Stimulated activated naive CD8-positive, alpha-beta T cell treated with anti-CD3 and anti-CD28 coated beads, Interleukin-15, Interleukin-2, amounts not matched to agents 100 U/mL and 50 U/mL, for 24 hours (primary cell): Measurements from ENCODE around the gene VRK2.

Experiments used
- ATAC-seq: fragments of 150-1000 bp; cut with Tn5 transposase; one replicate; pipeline ENCODE4 v1.10.0; 2021
- DNase-seq: peaks from one replicate; pipeline ENCODE4 v3.0.0; 2021

The VRK2 gene

DNA sequence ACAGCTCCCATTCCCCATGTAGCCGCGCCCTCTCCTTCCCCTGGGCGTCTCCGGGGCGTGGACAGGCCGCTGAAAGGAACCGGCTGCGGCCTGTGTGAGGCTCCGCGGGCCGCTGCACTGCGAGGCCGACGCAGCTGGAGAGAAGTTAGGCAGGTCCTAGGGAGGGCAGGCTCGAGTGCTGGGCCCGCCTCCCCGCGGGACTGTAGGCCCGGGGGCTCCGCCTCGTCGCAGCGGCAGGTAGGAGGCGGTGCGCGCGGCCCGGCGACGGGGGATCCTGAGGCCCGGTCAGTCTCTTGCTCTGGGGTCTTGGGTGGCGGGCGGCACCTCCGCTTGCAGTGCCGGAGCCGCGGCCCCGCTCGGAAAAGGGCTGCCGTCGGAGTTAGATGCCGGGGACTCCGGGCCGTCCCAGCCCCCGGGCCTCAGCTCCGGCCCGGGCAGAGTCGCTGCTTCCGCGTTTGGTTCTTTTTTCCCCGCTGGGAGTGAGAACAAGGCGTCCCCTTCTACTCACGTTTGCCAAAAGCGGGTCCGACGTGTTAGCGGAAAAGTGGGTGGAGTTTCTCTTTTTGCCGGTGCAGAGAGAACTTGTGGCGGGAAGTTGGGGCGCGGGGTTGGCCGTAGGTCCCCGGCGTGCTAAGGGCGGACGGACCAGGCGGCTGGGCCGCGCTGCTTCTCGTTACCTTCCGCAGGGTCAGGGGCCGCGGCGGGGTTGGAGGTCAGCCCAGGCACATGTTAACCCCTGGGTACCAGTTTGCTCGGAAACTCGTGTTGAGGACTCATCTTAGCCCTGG, at the start of gene VRK2:
Gene VRK2, plus strand, starts transcription at position 222 of the 788 bp plus-strand sequence. CDS start 2,026 bp downstream, outside the sequence.
- DNase-seq: peak; percentile 83
- ATAC-seq: peak; percentile 96

- no peak for DNase-seq
- no peak for ATAC-seq
Measured at GRCh38 chr2:58006256-58006951, 40.2 kb upstream of the VRK2 start.

DNA sequence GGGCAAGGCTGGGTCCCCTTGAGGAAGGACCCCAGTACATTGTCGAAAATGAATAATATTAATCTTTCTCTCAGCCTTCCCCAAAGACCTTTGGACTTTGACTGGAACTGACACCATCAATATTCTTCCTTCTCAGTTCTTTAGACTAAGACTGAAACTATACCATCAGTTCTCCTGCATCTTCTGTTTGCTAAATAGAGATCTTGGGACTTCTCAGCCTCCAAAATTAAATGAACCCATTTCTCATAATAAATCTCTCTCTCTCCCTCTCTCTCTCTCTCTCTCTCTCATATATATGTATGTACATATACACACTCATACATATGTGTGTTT, 39.7 kb upstream of the VRK2 start:
- no peak for DNase-seq
- no peak for ATAC-seq

GRCh38 chr2:58010599-58010998, 36.0 kb upstream of the VRK2 start:
- DNase-seq (no peak), ATAC-seq (no peak)

DNA sequence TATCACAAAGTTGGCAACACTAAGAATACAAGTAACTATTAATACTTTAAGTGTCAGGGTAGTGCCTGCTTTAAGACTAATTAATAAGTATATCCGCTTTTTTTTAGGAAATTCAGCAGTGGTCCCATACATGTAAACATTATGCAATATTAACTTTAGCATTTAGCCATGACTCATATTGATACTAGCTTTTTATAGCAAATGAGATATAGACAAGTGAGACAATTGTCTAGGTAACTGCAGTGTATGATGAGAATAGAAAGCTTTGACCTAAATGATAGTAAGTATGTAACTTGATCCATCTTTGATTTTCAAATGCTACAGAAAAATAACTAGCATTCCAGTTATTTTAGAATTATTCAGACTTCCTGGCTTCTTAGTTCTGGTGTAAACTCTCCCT, 27.4 kb upstream of the VRK2 start:
- no peak for ATAC-seq
- no peak for DNase-seq

GRCh38 chr2:58025150-58025933, 21.3 kb upstream of the VRK2 start:
- DNase-seq (no peak), ATAC-seq (no peak)

DNA sequence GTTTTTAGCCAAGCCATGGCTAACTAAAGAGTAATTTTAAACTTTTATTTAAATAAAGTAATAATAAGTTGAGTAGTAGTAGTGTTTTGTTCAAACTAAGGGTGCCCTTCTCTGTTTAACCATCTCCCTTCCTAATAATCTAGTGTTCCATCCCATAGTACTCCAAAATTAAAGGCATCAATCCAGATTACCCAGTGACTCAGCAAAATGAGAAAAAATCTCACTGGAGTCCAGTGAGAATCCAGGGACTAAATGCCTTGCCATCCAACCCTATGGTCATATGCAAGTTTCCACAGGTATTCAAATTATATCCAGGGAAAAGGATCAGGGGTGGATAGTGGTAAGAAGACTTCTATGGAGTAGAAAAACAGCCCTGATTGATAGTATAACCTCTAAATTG, 19.6 kb upstream of the VRK2 start:
- no peak for ATAC-seq

DNA sequence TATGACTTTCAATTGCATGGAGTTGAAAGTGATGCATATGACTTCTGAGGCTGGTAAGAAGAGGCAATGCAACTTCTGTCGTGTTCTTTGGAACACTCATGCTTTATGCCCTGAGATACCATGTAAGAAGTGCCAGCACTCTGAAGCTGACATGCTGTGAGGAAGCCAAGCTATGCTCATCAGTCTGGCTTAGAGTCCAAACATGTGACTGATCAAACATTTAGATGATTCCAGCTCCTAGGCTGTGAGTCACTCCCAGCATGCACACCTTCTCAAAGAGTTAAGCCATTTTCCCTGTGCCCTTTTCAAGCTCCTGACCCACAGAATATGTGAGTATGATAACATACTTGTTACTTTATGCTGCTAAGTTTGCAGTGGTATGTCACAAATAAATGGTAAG, 15.8 kb upstream of the VRK2 start:
- DNase-seq (no peak), ATAC-seq (no peak)

More for the DNA sequence above, 19.6 kb upstream of the VRK2 start:
- DNase-seq: no peak

DNA sequence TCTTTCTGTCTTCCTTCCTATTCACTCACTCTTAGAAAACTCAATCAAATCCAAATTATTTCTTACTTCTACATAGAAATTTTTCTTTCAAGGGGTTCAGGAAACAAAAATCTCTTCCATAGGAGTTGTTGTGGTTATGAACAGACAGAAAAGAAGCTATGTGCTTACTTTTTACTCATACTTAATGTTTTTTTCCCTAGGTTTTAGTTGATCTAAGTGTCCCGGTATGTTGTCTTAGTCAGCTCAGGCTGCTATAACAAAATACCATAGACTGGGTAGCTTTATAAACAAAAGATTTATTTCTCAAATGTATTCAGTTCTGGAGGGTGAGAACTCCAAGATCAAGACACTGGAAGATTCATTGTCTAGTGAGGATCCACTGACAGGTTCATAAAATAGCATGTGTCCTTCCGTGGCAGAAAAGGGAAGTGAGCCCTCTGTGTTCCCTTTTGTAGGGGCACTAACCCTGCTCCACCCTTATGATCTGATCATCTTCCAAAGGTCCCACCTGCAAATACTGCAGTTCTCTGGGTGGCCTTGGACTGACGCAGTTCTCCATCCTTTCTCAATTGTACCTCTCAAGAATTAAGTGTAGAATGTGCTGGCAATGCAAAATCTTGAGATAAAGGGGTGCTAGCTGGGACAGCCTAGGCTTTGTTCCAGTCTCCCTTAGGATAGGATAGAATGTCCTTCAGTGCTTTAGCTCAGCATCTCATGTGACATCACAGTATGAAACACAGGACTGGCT, 14.4 kb upstream of the VRK2 start:
- DNase-seq (no peak), ATAC-seq (peak; percentile 36)

- ATAC-seq: no peak
- DNase-seq: no peak
Measured at GRCh38 chr2:58032764-58033080, 13.9 kb upstream of the VRK2 start.

DNA sequence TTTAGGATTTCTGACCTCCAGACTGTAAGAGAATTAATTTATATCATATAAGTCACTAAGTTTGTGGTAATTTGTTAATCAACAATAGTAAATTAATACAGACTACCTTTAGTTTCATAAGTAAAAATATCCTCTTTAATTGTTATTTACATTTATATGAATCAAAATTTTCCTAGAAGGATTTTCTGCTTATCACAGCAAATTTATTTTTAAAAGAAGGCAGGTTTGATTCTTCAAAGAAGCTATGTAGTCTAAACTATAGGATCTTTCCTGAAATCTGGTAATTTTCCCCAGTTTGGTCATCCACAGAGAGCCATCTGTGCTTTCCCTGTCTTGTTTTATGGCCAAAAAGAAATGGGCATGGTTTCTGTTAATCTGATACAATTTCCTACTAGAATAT, 13.1 kb upstream of the VRK2 start:
- ATAC-seq: no peak
- DNase-seq: no peak

DNA sequence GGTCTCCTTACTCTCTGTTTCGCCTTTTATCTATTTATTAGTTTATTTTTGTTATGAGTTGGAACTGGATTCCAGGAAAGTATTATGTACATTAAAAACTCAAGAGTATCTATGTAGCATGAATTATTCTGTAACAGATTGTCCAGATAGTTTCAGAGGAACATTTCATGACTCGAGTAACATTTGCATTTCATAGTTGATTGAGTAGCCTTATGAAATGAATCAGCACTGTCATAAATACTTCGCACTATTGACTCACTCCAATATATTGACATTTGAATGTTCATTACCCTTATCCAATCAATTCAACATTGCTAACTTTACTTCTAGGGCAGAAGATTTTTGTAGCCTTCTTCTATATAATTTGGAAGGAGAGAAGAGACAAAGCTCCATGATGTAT, 11.3 kb upstream of the VRK2 start:
- DNase-seq (no peak), ATAC-seq (no peak)

GRCh38 chr2:58039170-58039611, 7.4 kb upstream of the VRK2 start:
- ATAC-seq (no peak), DNase-seq (no peak)

DNA sequence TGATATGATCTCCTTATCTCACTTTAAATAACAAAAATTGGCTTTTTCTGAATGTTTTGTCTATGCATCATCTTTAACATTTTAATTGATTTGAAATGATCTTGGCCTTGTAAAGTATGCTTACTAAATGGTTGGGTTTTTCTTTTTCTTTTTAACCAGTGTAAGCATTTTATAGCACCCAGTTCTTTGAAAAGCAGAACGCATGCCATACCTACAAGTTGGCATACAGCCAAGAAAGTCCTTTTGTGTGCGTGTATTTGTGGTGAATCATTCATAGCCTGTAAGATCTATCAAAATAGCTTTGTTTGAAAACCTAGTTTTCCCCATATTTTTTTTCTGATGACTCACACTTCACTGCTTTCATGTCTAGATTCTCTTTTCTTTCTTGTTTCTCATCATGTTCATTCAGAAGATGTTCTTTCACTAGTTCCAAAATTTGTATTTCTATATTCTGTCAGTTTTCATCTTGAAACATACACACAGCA, 4.1 kb upstream of the VRK2 start:
- DNase-seq (no peak), ATAC-seq (no peak)

GRCh38 chr2:58044145-58044544, 2.5 kb upstream of the VRK2 start:
- DNase-seq (no peak), ATAC-seq (no peak)

- ATAC-seq: no peak
- DNase-seq: no peak
Measured at GRCh38 chr2:58045580-58046334, 849 bp upstream of the VRK2 start.

DNA sequence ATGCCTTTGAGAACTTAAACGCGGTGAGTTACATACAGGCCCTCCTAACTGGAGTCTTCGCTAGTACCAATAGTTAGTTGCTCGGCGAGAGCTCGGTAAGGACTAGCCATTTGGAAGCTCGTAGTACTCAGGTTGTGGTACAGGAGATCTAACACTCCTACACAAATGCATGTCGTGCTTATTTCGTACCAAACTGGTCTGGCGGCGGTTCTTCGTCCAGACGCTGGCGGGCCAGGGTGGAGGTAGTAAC, 346 bp upstream of the VRK2 start:
- no peak for DNase-seq
- no peak for ATAC-seq

GRCh38 chr2:58047373-58047935, 848 bp downstream of the VRK2 start:
- ATAC-seq (peak; percentile 59), DNase-seq (no peak)

DNA sequence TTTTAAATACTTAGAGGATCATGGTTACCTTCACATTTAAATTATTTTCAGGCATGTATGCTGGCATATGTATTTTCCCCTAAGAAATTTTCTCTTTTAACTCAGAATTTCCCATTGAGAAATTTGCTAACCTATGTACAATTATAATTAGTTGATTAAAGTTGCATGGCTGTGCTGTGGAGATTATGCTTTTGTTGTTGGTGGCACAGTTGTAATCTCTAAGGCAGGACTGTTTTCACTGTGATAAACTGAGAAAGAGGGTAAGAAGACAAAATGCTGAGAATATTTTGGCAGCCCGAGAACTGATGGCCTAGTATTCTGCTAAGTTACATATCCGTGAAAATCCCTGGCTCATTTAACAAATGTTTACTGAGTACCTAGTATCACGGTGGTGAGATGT, 1.4 kb downstream of the VRK2 start:
- DNase-seq (no peak), ATAC-seq (no peak)

DNA sequence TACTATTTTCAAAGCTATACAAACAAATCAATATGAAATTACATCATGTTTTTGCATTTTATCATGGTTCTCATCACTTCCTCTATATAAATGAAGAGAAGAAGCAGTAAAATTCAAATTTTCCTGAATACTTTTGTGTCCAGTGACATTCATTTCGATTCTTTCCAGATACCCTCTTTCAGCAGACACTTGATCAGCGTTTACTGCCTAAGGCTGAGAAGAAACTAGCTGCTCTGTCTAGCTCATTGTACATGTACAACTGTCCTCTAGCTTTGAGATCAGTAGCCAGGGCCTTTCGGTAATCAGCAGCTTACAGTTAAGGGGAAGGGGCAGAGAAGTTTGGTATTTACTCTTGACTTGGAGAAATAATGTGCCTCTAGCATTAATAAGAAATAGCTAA, 4.8 kb downstream of the VRK2 start:
- ATAC-seq (no peak), DNase-seq (no peak)

DNA sequence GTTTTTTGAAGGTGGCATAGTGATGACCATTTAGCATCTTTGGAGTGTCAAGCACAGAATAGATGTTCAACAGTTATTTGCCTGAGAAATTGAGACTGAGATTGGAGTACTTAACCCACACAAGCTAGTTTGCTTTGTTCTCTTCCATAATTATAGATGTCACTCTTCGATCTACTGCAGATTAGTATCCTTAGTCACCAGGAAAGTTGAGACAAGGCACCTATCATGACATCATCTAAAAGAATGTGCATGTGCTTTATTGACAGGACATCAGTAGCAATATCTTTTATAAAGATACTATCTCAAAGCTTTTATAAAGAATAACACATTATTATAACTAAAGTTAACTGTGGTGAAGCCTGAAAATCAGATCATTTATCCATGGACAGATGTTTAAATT, 6.4 kb downstream of the VRK2 start:
- no peak for DNase-seq
- ATAC-seq: no peak

- ATAC-seq (no peak), DNase-seq (no peak)
Measured at GRCh38 chr2:58054264-58054663, 7.7 kb downstream of the VRK2 start.
